ENCODE data around the gene RBM5.

RBM5 gene

GRCh38 chr3:50124052-50124799 lies 35.5 kb downstream of the RBM5 start:
- Histone ChIP-seq H3K9me3 (replicated peaks in 1 of 11) (no peaks in the 10 kb centered on the region), H3K4me2 (peak overlapping the region in 3 of 11 experiments; percentile 4 to 43 (median 34); a peak in 2 of 22 replicates), H3K27ac (no peak overlapping the region; a peak in 1 of 22 replicates), H3K9ac (no peak overlapping the region; a peak in 1 of 22 replicates), H3K36me3 (peaks cover 20 to 38% (median 27%) of the 10 kb centered on the region in 11 experiments), H3K27me3 (no peaks in the 10 kb centered on the region), H3K4me3 (no peak overlapping the region), H3K4me1 (peaks cover 0 to 33% (median 23%) of the 10 kb centered on the region in 10 experiments; a peak in 12 of 20 replicates), H4K20me1 (peaks cover 33 to 60% (median 45%) of the 10 kb centered on the region in 11 experiments; a peak in 21 of 22 replicates)
- TF ChIP-seq Cebpa-rat (IDR thresholded peaks at IDR 0.05) = no peak

DNA sequence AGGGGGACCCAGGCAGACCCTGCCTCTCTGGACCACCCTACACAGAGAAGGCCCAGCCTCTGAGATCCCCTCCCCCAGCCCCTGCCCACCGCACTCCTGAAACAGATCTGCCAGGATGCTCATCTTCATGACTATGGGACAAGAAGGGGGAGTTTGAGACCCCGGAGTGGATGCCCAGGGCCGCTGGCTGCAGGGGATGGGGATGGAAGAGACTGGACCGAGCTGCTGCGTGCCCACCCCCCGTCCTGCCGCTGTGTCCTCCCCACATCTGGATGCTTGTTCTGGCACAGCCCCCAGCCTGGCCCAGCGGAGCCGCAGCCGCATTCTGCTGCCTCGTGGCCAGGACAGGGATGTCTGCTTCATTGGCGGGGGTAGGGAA lies 36.1 kb downstream of the RBM5 start:
- Histone ChIP-seq H3K27me3 (no peaks in the 10 kb centered on the region), H4K20me1 (peaks cover 27 to 55% (median 39%) of the 10 kb centered on the region in 11 experiments; a peak in 21 of 22 replicates), H3K9ac (no peak overlapping the region; a peak in 1 of 22 replicates), H3K9me3 (replicated peaks in 1 of 11) (no peaks in the 10 kb centered on the region), H3K4me3 (no peak overlapping the region), H3K27ac (no peak overlapping the region), H3K4me1 (peaks cover 0 to 33% (median 23%) of the 10 kb centered on the region in 10 experiments; a peak in 12 of 20 replicates), H3K4me2 (peak overlapping the region in 2 of 11 experiments; percentile 4 to 18; a peak in 1 of 22 replicates), H3K36me3 (peaks cover 15 to 33% (median 21%) of the 10 kb centered on the region in 11 experiments)
- TF ChIP-seq Cebpa-rat (IDR thresholded peaks at IDR 0.05) = no peak

- Histone ChIP-seq H3K4me1 (peaks cover 0 to 33% (median 23%) of the 10 kb centered on the region in 10 experiments; a peak in 12 of 20 replicates), H3K9me3 (replicated peaks in 1 of 11) (no peaks in the 10 kb centered on the region), H3K27ac (no peak overlapping the region), H3K4me3 (no peak overlapping the region), H3K9ac (no peak overlapping the region), H4K20me1 (peaks cover 18 to 45% (median 30%) of the 10 kb centered on the region in 11 experiments; a peak in 21 of 22 replicates), H3K36me3 (peaks cover 6 to 23% (median 12%) of the 10 kb centered on the region in 11 experiments; a peak in 21 of 22 replicates), H3K4me2 (no peak overlapping the region), H3K27me3 (no peaks in the 10 kb centered on the region)
- no peak for TF ChIP-seq Cebpa-rat (IDR thresholded peaks at IDR 0.05)
Observed at GRCh38 chr3:50125541-50126286, 37.0 kb downstream of the RBM5 start.

GRCh38 chr3:50126287-50127211 lies 37.8 kb downstream of the RBM5 start:
- H3K27me3 ChIP-seq = no peaks in the 10 kb centered on the region
- no peak overlapping the region for H3K4me3 ChIP-seq
- no peak overlapping the region for H3K27ac ChIP-seq
- H3K36me3 ChIP-seq = peaks cover 0 to 15% (median 6%) of the 10 kb centered on the region in 11 experiments; a peak in 10 of 22 replicates
- no peak overlapping the region for H3K9ac ChIP-seq
- H3K9me3 ChIP-seq (replicated peaks in 1 of 11) = no peaks in the 10 kb centered on the region
- no peak for TF ChIP-seq Cebpa-rat (IDR thresholded peaks at IDR 0.05)
- H4K20me1 ChIP-seq = peaks cover 11 to 37% (median 22%) of the 10 kb centered on the region in 11 experiments; a peak in 21 of 22 replicates
- H3K4me1 ChIP-seq = peaks cover 0 to 30% (median 19%) of the 10 kb centered on the region in 10 experiments; a peak in 12 of 20 replicates
- no peak overlapping the region for H3K4me2 ChIP-seq

DNA sequence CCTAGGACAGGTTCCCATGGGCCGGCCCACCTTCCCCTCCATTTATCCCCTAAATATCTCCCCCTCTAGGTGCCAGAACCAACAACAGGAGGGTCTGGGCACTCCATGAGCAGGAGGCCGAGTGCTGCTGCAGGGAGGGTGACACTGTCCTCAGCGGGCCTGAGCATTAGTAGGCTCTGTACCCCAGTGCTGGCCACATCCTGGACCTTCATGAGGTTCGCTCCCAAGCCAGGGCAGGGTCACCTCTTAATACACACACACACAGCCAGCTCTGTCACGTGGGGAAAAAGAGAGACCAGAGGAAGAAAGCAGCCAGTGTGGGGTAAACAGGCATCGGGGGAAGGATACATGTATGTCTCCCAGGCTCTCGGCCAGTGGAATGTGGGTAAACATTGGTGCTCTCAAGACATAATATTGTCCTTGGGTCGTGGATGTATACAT lies 38.6 kb downstream of the RBM5 start:
- TF ChIP-seq Cebpa-rat (IDR thresholded peaks at IDR 0.05) = no peak
- no peaks in the 10 kb centered on the region for H3K27me3 ChIP-seq
- peaks cover 4 to 30% (median 14%) of the 10 kb centered on the region in 11 experiments; a peak in 21 of 22 replicates for H4K20me1 ChIP-seq
- no peak overlapping the region for H3K27ac ChIP-seq
- no peak overlapping the region for H3K4me2 ChIP-seq
- H3K4me3 ChIP-seq = no peak overlapping the region
- H3K9me3 ChIP-seq (replicated peaks in 1 of 11) = no peaks in the 10 kb centered on the region
- peaks cover 0 to 8% (median 5%) of the 10 kb centered on the region in 11 experiments; a peak in 8 of 22 replicates for H3K36me3 ChIP-seq
- H3K9ac ChIP-seq = no peak overlapping the region
- H3K4me1 ChIP-seq = peaks cover 0 to 24% (median 13%) of the 10 kb centered on the region in 10 experiments; a peak in 11 of 20 replicates

DNA sequence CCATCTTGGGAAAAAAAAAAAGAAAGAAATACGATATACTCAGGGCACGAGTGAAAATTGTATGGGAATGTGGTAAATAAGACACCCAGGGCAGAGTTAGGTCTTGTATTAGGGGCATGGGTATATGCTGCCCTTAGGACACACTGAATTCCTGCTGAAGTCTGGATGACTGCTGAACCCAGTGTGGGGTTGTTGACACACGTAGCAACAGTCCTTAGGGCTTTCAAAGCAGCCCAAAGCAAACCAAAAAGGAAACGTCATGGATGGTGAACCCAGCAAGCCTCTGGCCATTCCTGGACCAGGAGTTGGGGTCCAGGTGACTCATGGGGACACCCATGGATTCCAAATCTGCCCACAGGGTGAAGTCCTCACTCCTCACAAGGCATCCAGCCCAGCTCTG lies 39.3 kb downstream of the RBM5 start:
- H3K36me3 ChIP-seq = peaks cover 0 to 2% (median 0%) of the 10 kb centered on the region in 11 experiments; a peak in 1 of 22 replicates
- H3K4me2 ChIP-seq = no peak overlapping the region
- H3K9me3 ChIP-seq (replicated peaks in 1 of 11) = no peaks in the 10 kb centered on the region
- H3K9ac ChIP-seq = no peak overlapping the region
- peaks cover 0 to 23% (median 7%) of the 10 kb centered on the region in 11 experiments; a peak in 16 of 22 replicates for H4K20me1 ChIP-seq
- peaks cover 0 to 21% (median 10%) of the 10 kb centered on the region in 10 experiments; a peak in 11 of 20 replicates for H3K4me1 ChIP-seq
- TF ChIP-seq Cebpa-rat (IDR thresholded peaks at IDR 0.05) = no peak
- H3K4me3 ChIP-seq = no peak overlapping the region
- H3K27me3 ChIP-seq = no peaks in the 10 kb centered on the region
- no peak overlapping the region for H3K27ac ChIP-seq

DNA sequence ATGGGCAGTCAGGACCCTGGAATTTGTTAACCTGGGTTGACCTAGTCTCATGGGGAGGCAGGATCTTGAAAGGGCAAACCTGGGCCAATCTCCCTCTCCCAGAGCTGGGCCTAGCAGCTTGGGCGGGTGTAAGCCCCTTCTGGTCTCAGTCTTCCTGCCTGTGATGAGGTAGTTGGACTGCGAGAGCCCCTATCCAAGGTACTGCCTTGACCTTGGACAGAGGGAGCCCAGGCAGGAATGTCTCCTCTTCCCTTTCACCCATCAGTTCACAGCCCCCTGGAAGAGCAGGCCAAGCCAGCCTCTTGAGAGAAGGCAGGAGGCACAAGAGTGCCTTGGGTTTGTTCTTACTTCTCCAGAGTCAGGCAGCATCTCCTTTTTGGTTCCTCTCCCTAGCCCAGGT lies 41.7 kb downstream of the RBM5 start:
- no peaks in the 10 kb centered on the region for H3K36me3 ChIP-seq
- TF ChIP-seq Cebpa-rat (IDR thresholded peaks at IDR 0.05) = no peak
- no peak overlapping the region for H3K27ac ChIP-seq
- peaks cover 0 to 6% (median 0%) of the 10 kb centered on the region in 10 experiments; a peak in 1 of 20 replicates for H3K4me1 ChIP-seq
- no peak overlapping the region for H3K4me3 ChIP-seq
- H3K9me3 ChIP-seq (replicated peaks in 1 of 11) = no peaks in the 10 kb centered on the region
- no peak overlapping the region for H3K9ac ChIP-seq
- H4K20me1 ChIP-seq = peaks cover 0 to 9% (median 0%) of the 10 kb centered on the region in 11 experiments; a peak in 1 of 22 replicates
- no peak overlapping the region for H3K4me2 ChIP-seq
- H3K27me3 ChIP-seq = no peaks in the 10 kb centered on the region
